TTC549 (cell line): ENCODE measurements around the gene DTYMK.
A peak's percentile ranks its signal among the peaks of the same experiment; 100 is the strongest.
"Not testable (repeated sequence)": the region's sequence is repeated elsewhere in the genome, so short reads cannot be mapped to it uniquely, and the experiment has no call there.

Experiments
- FAIRE-seq: peaks from 2 replicates; lab custom pipeline; 2012; peaks lifted over from hg19 to GRCh38; lab: Jason Lieb, UNC

Gene DTYMK

GRCh38 chr2:241671457-241672240 lies 15.0 kb downstream of the DTYMK start:
- FAIRE-seq, result no peak

- no peak for FAIRE-seq
Observed at GRCh38 chr2:241670333-241671110, 16.1 kb downstream of the DTYMK start.

DNA sequence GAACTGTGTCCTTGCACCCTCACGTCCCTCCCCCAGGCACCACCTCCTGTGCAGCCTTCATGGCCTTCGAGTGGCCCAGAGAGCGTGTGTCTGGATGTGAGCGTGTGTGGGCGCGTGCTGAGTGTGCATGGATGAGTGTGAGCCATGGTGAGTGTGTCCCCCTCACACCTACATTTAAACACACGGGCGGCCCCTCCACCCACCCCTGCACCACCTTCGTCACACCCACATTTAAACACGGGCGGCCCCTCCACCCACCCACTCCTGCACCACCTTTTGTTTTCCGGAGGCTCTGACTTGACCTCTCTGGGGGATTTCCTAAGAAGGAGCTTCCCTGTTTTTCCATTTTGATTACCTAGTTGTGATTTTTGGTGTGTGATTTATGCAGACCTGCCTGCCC lies 17.8 kb downstream of the DTYMK start:
- no peak for FAIRE-seq

- no peak for FAIRE-seq
Observed at GRCh38 chr2:241668354-241668753, 18.3 kb downstream of the DTYMK start.

DNA sequence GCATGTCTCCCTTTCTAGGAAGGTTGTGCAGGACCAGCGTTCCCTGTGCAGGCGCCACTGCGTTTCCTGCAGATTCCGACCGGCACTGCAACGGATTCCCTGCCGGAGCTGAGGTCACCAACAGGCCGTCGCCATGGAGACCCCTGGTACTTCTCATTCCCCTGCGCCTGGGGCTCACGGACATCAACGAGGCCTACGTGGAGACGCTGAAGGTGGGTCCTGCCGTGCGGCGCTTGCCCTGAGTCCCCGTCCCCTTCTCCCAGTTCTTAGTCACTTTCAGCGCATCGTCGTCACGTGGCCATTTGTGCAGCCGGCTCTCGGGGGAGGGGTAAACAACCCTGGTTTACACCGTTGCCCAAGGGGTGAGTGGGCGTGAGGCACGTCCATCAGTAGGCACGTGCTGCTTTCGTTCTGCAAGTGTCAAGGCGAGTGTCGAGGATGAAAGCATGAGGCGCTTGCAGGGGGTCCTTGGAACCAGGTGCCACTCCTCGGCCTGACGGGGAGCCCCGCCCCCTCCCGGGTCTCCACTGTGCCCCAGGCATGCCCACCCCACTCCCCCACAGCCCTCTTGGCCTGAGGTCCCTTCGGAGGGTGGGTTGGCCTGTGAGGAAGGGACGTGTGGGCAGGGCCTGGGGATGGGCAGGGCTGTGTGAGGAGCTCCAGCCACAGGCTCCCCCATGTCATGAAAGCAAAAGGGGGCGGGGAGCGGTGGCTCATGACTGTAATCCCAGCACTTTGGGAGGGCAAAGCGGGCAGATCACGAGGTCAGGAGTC lies 19.8 kb downstream of the DTYMK start:
- FAIRE-seq, result no peak

- FAIRE-seq, result no peak
Observed at GRCh38 chr2:241665731-241666440, 20.7 kb downstream of the DTYMK start.

DNA sequence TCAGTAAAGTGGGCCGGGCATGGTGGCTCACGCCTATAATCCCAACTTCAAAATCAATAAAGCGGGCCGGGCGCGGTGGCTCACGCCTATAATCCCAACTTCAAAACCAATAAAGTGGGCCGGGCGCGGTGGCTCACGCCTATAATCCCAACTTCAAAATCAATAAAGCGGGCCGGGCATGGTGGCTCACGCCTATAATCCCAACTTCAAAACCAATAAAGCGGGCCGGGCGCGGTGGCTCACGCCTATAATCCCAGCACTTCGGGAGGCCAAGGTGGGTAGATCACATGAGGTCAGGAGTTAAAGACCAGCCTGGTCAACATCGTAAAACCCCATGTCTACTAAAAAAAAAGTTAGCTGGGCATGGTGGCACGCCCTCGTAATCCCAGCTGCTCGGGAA lies 23.9 kb downstream of the DTYMK start:
- FAIRE-seq, result not testable (repeated sequence)

GRCh38 chr2:241660593-241661213 lies 25.9 kb downstream of the DTYMK start:
- FAIRE-seq, result no peak

GRCh38 chr2:241659150-241659739 lies 27.4 kb downstream of the DTYMK start:
- peak; percentile 81 for FAIRE-seq

DNA sequence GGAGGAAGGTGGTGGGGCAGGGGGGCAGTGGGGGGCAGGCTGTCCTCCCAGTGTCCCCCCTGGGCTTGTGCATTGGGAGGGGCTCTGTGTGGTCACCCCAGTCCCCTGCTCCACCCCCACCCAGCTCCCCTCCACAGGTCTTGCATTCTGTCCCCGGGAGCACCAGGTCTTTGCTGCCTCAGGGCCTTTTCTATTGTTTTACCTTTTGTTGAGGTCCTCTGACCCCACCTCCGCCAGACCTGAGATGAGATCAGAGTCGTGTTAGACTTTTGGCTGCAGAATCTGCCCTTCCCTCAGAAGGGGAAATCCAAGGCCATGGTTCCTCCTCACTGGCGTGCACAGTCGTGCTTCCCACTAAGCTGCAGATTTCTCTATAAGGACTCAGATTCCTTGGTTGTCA lies 28.3 kb downstream of the DTYMK start:
- no peak for FAIRE-seq

- FAIRE-seq, result no peak
Observed at GRCh38 chr2:241657786-241658254, 28.8 kb downstream of the DTYMK start.

- no peak for FAIRE-seq
Observed at GRCh38 chr2:241656190-241656741, 30.3 kb downstream of the DTYMK start.

DNA sequence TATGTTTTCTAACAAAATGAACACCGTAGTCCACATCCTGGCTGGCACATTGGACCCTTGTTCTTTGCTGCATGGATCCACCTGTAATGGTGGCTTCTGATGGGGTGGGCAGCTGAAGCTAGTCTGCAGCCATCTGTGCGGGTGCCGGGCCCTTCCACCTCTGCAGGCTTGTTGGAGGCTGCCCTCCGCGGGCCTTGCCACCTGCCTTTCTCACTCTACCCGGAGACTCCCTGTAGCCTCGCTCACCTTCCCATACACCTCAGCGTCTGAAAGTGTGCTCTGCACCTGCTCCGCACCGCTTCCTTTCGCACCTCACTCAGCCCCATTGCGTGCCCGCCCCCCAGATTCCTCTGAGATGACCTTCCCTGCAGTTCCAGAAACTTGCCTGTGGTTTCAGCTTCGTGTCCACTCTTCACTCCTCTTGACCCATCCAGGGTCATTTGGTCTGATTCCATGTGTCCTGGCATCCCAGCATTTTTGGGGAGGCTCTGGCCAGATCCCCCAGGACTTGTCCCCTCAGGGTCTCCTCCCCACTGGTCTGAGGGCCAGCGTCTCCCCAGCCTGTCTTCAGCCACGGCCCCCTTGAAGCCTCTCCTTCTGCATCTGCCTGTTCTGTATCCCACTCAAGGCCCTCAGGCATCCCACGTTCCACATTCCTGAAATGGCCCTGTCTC lies 31.0 kb downstream of the DTYMK start:
- no peak for FAIRE-seq

GRCh38 chr2:241654551-241654950 lies 32.1 kb downstream of the DTYMK start:
- FAIRE-seq, result no peak

DNA sequence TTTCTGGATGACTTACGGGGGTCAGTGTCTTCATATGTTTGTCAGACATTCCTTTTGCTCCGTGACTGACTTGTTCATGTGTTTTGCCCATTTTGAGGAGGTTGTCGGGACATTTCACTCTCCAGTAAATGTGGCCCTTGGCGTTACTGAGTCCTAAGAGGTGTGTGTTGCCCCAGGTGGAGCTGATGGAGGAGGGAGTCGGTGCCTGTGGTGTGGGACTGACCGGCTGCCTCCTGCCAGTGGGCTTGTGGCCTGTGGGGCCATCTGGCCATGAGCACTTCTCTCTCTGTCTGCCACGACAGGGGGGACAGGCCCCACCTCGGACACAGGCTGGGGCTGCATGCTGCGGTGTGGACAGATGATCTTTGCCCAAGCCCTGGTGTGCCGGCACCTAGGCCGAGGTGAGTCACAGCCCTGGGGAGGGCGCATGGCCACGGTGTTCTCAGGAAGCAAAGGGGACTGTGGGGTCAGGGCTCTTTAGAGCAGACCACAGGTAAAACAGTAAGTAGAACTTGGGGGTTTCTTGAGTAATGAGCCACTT lies 33.3 kb downstream of the DTYMK start:
- no peak for FAIRE-seq

GRCh38 chr2:241652722-241653121 lies 33.9 kb downstream of the DTYMK start:
- no peak for FAIRE-seq

- FAIRE-seq, result no peak
Observed at GRCh38 chr2:241652142-241652541, 34.5 kb downstream of the DTYMK start.

DNA sequence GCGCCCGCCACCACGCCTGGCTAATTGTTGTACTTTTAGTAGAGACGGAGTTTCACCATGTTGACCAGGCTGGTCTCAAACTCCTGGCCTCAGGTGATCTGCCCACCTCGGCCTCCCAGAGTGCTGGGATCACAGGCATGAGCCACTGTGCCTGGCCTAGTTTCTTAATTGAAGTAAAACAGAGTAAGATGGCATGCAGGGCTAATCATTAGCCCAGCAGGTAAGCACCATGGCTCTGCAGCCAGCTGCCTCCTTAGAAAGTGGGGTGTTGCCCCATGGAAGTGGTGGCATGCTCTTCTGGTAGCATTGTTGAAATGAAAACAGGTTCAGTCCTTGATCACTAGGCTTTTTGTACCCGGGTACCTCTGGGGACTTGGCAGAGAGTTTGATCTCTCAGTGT lies 36.7 kb downstream of the DTYMK start:
- FAIRE-seq, result no peak

DNA sequence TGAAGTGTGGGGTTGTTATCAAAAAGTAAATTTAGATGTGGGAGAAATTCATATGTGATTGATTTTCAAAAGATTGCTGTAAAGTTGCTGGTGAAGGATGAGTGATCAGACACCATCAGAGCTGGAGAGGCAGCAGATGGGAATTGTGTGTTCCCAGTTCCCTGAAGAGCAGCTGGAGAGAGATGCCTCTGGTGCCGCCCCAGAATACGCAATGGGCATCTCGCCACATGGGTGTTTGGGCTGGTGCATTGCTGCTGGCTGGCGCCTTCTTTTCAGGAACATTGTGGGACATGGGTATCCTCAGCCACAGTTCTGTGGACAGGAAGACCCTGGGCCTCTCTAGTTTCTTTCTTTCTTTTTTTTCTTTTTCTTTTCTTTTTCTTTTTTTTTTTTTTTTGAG lies 37.2 kb downstream of the DTYMK start:
- no peak for FAIRE-seq

DNA sequence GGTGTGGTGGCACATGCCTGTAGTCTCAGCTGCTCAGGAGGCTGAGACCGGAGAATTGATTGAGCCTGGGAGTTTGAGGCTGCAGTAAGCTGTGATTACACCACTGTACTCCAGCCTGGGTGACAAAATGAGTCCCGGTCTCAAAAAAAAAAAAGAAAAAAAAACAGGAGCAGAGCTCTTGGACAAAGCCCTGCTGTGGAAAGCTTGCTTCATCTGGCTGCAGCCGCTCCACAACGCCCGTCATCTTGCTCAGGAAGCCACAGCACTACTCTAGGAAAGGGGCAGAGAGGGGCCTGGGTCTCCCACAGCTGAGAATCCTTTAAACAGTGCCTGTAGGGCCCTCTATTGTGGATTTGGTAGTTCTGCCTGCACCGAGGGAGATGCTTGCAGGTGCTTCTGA lies 38.2 kb downstream of the DTYMK start:
- FAIRE-seq, result no peak
